SJCRH30 (cell line): ENCODE results near the gene ARPP19. TPM values are rescaled to one million over a fixed set of nuclear protein-coding genes. Genes with fewer than 3 reads are reported as not detected.
A peak's percentile ranks its signal among the peaks of the same experiment; 100 is the strongest.
"Not testable (repeated sequence)": the region's sequence is repeated elsewhere in the genome, so short reads cannot be mapped to it uniquely, and the experiment has no call there.

ENCODE experiments used
- DNase-seq, 2 experiments: peaks; one replicate each; pipeline ENCODE4 v3.0.0-alpha.2; 2015 to 2020
- H3K27ac ChIP-seq: fragments of 250-450 bp; sonication (Bioruptor Pico); 2 replicates; pipeline ENCODE4 v1.5.1; 2020; ENCODE audit warnings: mild to moderate bottlenecking, moderate library complexity
- H3K27me3 ChIP-seq: fragments of 250-450 bp; sonication (Bioruptor Pico); 2 replicates; pipeline ENCODE4 v1.5.1; 2020; ENCODE audit warnings: mild to moderate bottlenecking, moderate library complexity
- H3K36me3 ChIP-seq: fragments of 250-450 bp; sonication (Bioruptor Pico); 2 replicates; pipeline ENCODE4 v1.5.1; 2020; ENCODE audit warnings: mild to moderate bottlenecking, moderate library complexity
- H3K4me1 ChIP-seq: fragments of 250-450 bp; sonication (Bioruptor Pico); 2 replicates; pipeline ENCODE4 v1.5.1; 2020; ENCODE audit warnings: mild to moderate bottlenecking, moderate library complexity
- H3K4me3 ChIP-seq: fragments of 250-450 bp; sonication (Bioruptor Pico); 2 replicates; pipeline ENCODE4 v1.5.1; 2020; ENCODE audit warnings: mild to moderate bottlenecking, moderate library complexity
- H3K9me3 ChIP-seq: fragments of 250-450 bp; sonication (Bioruptor Pico); replicated peaks from 2 replicates; pipeline ENCODE4 v1.5.1; 2020; ENCODE audit warnings: mild to moderate bottlenecking, moderate library complexity
- total RNA-seq: library from RNA; depleted of rRNA; stranded (reverse); fragments of >200 nt; shearing (Covaris generic); gene quantifications from 2 replicates; pipeline ENCODE4 v1.2.3, GENCODE V29; 2014

ARPP19 gene
- total RNA-seq, 1 experiment from 2014 or later: 96.1 TPM

GRCh38 chr15:52528564-52529340 lies 40.1 kb downstream of the ARPP19 start, which contains the start of gene MYO5A:
Gene MYO5A, minus strand, starts transcription at chr15:52528880. Its CDS starts 74 bp downstream, at chr15:52528806.
- no peak within 1 kb of the TSS; the same call in 1 of the 2 replicates for H3K27ac ChIP-seq
- H3K36me3 ChIP-seq: no peaks in the 10 kb centered on the region
- peak within 1 kb of the TSS; percentile 91 for H3K4me3 ChIP-seq
- DNase-seq: peak; percentile 65 to 72
- peaks cover 6% of the 10 kb centered on the region for H3K4me1 ChIP-seq
- H3K27me3 ChIP-seq: no peaks in the 10 kb centered on the region
- H3K9me3 ChIP-seq: no peaks in the 10 kb centered on the region

GRCh38 chr15:52527911-52528563 lies 40.8 kb downstream of the ARPP19 start:
- peaks cover 6% of the 10 kb centered on the region for H3K4me1 ChIP-seq
- H3K36me3 ChIP-seq: no peaks in the 10 kb centered on the region
- no peaks in the 10 kb centered on the region for H3K27me3 ChIP-seq
- no peak overlapping the region; the same call in 1 of the 2 replicates for H3K27ac ChIP-seq
- peak in 1 of 2 experiments; percentile 17 for DNase-seq
- H3K4me3 ChIP-seq: peak overlapping the region; percentile 91
- H3K9me3 ChIP-seq: no peaks in the 10 kb centered on the region

- H3K27ac ChIP-seq: no peak overlapping the region
- H3K4me3 ChIP-seq: peak overlapping the region; percentile 91; the same call in 1 of the 2 replicates
- no peaks in the 10 kb centered on the region for H3K27me3 ChIP-seq
- no peaks in the 10 kb centered on the region for H3K9me3 ChIP-seq
- no peak for DNase-seq
- peaks cover 6% of the 10 kb centered on the region for H3K4me1 ChIP-seq
- no peaks in the 10 kb centered on the region for H3K36me3 ChIP-seq
Measured at GRCh38 chr15:52527196-52527910, 41.5 kb downstream of the ARPP19 start.

GRCh38 chr15:52524223-52525136 lies 44.4 kb downstream of the ARPP19 start:
- no peaks in the 10 kb centered on the region for H3K27me3 ChIP-seq
- no peak for DNase-seq

GRCh38 chr15:52523647-52524046 lies 45.2 kb downstream of the ARPP19 start:
- H3K36me3 ChIP-seq: no peaks in the 10 kb centered on the region
- H3K4me3 ChIP-seq: no peak overlapping the region
- peaks cover 6% of the 10 kb centered on the region for H3K4me1 ChIP-seq
- no peaks in the 10 kb centered on the region for H3K27me3 ChIP-seq
- no peak overlapping the region for H3K27ac ChIP-seq
- H3K9me3 ChIP-seq: no peaks in the 10 kb centered on the region
- no peak for DNase-seq

More at GRCh38 chr15:52524223-52525136, 44.4 kb downstream of the ARPP19 start:
- H3K4me3 ChIP-seq: no peak overlapping the region
- H3K36me3 ChIP-seq: no peaks in the 10 kb centered on the region
- H3K9me3 ChIP-seq: no peaks in the 10 kb centered on the region
- peaks cover 6% of the 10 kb centered on the region for H3K4me1 ChIP-seq
- no peak overlapping the region for H3K27ac ChIP-seq

- no peaks in the 10 kb centered on the region for H3K9me3 ChIP-seq
- DNase-seq: no peak
- no peak overlapping the region for H3K27ac ChIP-seq
- no peaks in the 10 kb centered on the region for H3K27me3 ChIP-seq
- H3K4me1 ChIP-seq: peaks cover 6% of the 10 kb centered on the region
- H3K36me3 ChIP-seq: no peaks in the 10 kb centered on the region
- no peak overlapping the region for H3K4me3 ChIP-seq
Measured at GRCh38 chr15:52523192-52523591, 45.6 kb downstream of the ARPP19 start.

- no peak overlapping the region for H3K4me3 ChIP-seq
- no peaks in the 10 kb centered on the region for H3K4me1 ChIP-seq
- H3K9me3 ChIP-seq: no peaks in the 10 kb centered on the region
- no peak overlapping the region for H3K27ac ChIP-seq
- H3K27me3 ChIP-seq: no peaks in the 10 kb centered on the region
- no peak for DNase-seq
- no peaks in the 10 kb centered on the region for H3K36me3 ChIP-seq
Measured at GRCh38 chr15:52521682-52522081, 47.1 kb downstream of the ARPP19 start.

GRCh38 chr15:52520421-52520820 lies 48.4 kb downstream of the ARPP19 start:
- Histone ChIP-seq H3K27me3 (no peaks in the 10 kb centered on the region), H3K4me3 (no peak overlapping the region)
- no peak for DNase-seq

GRCh38 chr15:52518487-52519371 lies 50.1 kb downstream of the ARPP19 start:
- no peaks in the 10 kb centered on the region for H3K9me3 ChIP-seq
- no peak for DNase-seq

More at GRCh38 chr15:52520421-52520820, 48.4 kb downstream of the ARPP19 start:
- H3K4me1 ChIP-seq: no peaks in the 10 kb centered on the region
- no peak overlapping the region for H3K27ac ChIP-seq
- H3K9me3 ChIP-seq: no peaks in the 10 kb centered on the region
- no peaks in the 10 kb centered on the region for H3K36me3 ChIP-seq

GRCh38 chr15:52517014-52517413 lies 51.8 kb downstream of the ARPP19 start:
- DNase-seq: no peak
- Histone ChIP-seq H3K27me3 (no peaks in the 10 kb centered on the region), H3K27ac (no peak overlapping the region), H3K9me3 (no peaks in the 10 kb centered on the region), H3K4me1 (no peaks in the 10 kb centered on the region), H3K36me3 (no peaks in the 10 kb centered on the region), H3K4me3 (no peak overlapping the region)

More at GRCh38 chr15:52518487-52519371, 50.1 kb downstream of the ARPP19 start:
- no peaks in the 10 kb centered on the region for H3K36me3 ChIP-seq
- H3K4me1 ChIP-seq: no peaks in the 10 kb centered on the region
- no peak overlapping the region for H3K4me3 ChIP-seq
- H3K27me3 ChIP-seq: no peaks in the 10 kb centered on the region
- H3K27ac ChIP-seq: no peak overlapping the region

- no peak overlapping the region for H3K4me3 ChIP-seq
- no peaks in the 10 kb centered on the region for H3K27me3 ChIP-seq
- H3K27ac ChIP-seq: no peak overlapping the region
- H3K9me3 ChIP-seq: no peaks in the 10 kb centered on the region
- DNase-seq: no peak
- H3K4me1 ChIP-seq: no peaks in the 10 kb centered on the region
- H3K36me3 ChIP-seq: no peaks in the 10 kb centered on the region
Measured at GRCh38 chr15:52515343-52515742, 53.5 kb downstream of the ARPP19 start.

GRCh38 chr15:52514482-52514881 lies 54.3 kb downstream of the ARPP19 start:
- H3K27ac ChIP-seq: no peak overlapping the region
- H3K4me3 ChIP-seq: no peak overlapping the region
- no peaks in the 10 kb centered on the region for H3K9me3 ChIP-seq
- no peaks in the 10 kb centered on the region; the same call in 1 of the 2 replicates for H3K4me1 ChIP-seq
- no peak for DNase-seq
- no peaks in the 10 kb centered on the region for H3K27me3 ChIP-seq
- no peaks in the 10 kb centered on the region for H3K36me3 ChIP-seq

- not testable (repeated sequence) for H3K27ac ChIP-seq, DNase-seq, H3K4me3 ChIP-seq, H3K9me3 ChIP-seq, H3K36me3 ChIP-seq, H3K4me1 ChIP-seq, H3K27me3 ChIP-seq
Measured at GRCh38 chr15:52512869-52513268, 56.0 kb downstream of the ARPP19 start.
